Mammary epithelial cell (primary cell): ENCODE measurements around the gene C10orf95.

ENCODE experiments used
- EZH2 ChIP-seq: IDR thresholded peaks from 2 replicates; pipeline ENCODE4 v1.6.1; 2012; ENCODE audit warnings: low read length, inconsistent platforms, borderline replicate concordance
- TF ChIP-seq, protein P1 (sequence below), 2 donors: IDR thresholded peaks in 1 of 2; conservative IDR thresholded peaks in 1 of 2; 2 replicates each; pipeline ENCODE4 v1.5.1; 2011 to 2012; ENCODE audit warnings: inconsistent platforms in 2 of 2, low read length in 2 of 2, mild to moderate bottlenecking in 2 of 2, control low read depth in 1 of 2, low read depth in 1 of 2; ENCODE audit not compliant: insufficient read depth in 1 of 2; ENCODE audit errors: extremely low read depth in 1 of 2

DNA sequence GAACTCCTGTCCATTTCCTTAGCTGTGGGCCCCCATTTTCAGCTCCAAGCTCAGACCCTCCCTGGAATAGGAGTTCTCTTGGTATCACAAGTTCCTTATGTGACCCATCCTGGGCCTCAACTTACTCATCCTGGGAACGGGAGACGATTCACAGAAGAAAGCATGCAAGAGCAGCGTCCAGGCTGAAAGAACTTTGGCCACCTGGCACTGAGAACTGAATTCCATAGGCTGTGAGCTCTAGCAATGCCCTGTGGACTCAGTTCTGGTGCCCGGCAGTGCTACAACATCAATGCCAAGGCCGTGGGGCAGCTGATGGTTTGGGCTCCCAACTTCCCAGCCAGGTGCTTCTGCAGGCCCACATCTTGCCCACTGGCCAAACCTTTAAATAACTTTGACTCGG lies 15.0 kb downstream of the C10orf95 start:
- TF ChIP-seq, protein P1, sequence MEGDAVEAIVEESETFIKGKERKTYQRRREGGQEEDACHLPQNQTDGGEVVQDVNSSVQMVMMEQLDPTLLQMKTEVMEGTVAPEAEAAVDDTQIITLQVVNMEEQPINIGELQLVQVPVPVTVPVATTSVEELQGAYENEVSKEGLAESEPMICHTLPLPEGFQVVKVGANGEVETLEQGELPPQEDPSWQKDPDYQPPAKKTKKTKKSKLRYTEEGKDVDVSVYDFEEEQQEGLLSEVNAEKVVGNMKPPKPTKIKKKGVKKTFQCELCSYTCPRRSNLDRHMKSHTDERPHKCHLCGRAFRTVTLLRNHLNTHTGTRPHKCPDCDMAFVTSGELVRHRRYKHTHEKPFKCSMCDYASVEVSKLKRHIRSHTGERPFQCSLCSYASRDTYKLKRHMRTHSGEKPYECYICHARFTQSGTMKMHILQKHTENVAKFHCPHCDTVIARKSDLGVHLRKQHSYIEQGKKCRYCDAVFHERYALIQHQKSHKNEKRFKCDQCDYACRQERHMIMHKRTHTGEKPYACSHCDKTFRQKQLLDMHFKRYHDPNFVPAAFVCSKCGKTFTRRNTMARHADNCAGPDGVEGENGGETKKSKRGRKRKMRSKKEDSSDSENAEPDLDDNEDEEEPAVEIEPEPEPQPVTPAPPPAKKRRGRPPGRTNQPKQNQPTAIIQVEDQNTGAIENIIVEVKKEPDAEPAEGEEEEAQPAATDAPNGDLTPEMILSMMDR (conservative IDR thresholded peaks at IDR 0.05 in 1 of 2, IDR thresholded peaks at IDR 0.05 in 1 of 2; ENCODE audit: extremely low read depth in 1 of 2, insufficient read depth in 1 of 2, low read depth in 1 of 2, low read length in 2 of 2): no peak
- no peak for TF ChIP-seq EZH2
